Measurements from ENCODE around the gene ETV3.

DNA sequence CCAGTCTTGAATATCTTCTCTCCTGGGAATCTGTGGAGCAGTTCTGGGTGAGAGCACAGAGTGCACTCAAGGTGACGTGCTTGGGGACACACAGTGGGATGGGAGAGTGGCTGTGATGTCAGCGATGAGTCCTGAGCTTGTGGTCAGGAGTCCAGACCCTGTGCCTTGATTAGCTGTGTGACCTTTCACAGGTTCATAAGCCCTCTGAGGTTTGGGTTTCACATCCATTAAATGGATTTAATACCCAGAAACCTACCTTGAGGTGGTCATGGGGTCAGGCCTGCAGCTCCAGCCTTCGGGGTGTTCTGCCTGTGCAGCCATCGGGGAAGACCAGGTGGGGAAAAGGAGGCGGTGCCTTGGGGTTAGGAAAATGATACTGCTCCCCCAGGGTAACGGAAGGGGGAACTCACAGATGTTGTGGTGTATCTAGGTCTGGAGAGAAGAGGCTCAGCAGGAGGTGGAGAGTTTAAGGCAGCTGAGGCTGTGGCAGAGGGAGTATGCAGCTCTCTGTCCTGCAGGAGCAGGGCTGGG is 38.5 kb upstream of the ETV3 start:
- TF ChIP-seq, protein P1, sequence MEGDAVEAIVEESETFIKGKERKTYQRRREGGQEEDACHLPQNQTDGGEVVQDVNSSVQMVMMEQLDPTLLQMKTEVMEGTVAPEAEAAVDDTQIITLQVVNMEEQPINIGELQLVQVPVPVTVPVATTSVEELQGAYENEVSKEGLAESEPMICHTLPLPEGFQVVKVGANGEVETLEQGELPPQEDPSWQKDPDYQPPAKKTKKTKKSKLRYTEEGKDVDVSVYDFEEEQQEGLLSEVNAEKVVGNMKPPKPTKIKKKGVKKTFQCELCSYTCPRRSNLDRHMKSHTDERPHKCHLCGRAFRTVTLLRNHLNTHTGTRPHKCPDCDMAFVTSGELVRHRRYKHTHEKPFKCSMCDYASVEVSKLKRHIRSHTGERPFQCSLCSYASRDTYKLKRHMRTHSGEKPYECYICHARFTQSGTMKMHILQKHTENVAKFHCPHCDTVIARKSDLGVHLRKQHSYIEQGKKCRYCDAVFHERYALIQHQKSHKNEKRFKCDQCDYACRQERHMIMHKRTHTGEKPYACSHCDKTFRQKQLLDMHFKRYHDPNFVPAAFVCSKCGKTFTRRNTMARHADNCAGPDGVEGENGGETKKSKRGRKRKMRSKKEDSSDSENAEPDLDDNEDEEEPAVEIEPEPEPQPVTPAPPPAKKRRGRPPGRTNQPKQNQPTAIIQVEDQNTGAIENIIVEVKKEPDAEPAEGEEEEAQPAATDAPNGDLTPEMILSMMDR (IDR thresholded peaks at IDR 0.05), result no peak
- TF ChIP-seq EP300 (IDR thresholded peaks at IDR 0.05) (no peak), POLR2A (IDR thresholded peaks at IDR 0.05) (no peak)

Data from stomach (tissue), 4 donors.